ENCODE measurements around the gene TMEM158. TPM values are rescaled to one million over a fixed set of nuclear protein-coding genes. Genes with fewer than 3 reads are reported as not detected.
A peak's percentile ranks its signal among the peaks of the same experiment; 100 is the strongest.

The TMEM158 gene
- total RNA-seq, 1 experiment from 2014 or later, result 7.5 TPM

- no peaks in the 10 kb centered on the region for H3K79me2 ChIP-seq (ENCODE audit: low read depth)
- H3K27ac ChIP-seq, result no peak overlapping the region
- H3K4me1 ChIP-seq (replicated peaks; ENCODE audit: insufficient read depth), result peaks cover 25% of the 10 kb centered on the region
- H2AFZ ChIP-seq, result no peak overlapping the region
- TF ChIP-seq, protein P1, sequence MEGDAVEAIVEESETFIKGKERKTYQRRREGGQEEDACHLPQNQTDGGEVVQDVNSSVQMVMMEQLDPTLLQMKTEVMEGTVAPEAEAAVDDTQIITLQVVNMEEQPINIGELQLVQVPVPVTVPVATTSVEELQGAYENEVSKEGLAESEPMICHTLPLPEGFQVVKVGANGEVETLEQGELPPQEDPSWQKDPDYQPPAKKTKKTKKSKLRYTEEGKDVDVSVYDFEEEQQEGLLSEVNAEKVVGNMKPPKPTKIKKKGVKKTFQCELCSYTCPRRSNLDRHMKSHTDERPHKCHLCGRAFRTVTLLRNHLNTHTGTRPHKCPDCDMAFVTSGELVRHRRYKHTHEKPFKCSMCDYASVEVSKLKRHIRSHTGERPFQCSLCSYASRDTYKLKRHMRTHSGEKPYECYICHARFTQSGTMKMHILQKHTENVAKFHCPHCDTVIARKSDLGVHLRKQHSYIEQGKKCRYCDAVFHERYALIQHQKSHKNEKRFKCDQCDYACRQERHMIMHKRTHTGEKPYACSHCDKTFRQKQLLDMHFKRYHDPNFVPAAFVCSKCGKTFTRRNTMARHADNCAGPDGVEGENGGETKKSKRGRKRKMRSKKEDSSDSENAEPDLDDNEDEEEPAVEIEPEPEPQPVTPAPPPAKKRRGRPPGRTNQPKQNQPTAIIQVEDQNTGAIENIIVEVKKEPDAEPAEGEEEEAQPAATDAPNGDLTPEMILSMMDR (conservative IDR thresholded peaks at IDR 0.05), result no peak
- TF ChIP-seq EZH2 (IDR thresholded peaks at IDR 0.05; ENCODE audit: low read depth), result no peak
- H3K9me3 ChIP-seq (ENCODE audit: insufficient read depth, low read depth), result no peaks in the 10 kb centered on the region
- H3K36me3 ChIP-seq (ENCODE audit: low read depth), result no peaks in the 10 kb centered on the region
- no peak overlapping the region for H3K4me3 ChIP-seq
- intact Hi-C loops (cut with micrococcal nuclease; ENCODE audit: unreplicated experiment), result no loop called here
- no peaks in the 10 kb centered on the region for H4K20me1 ChIP-seq (ENCODE audit: insufficient read depth)
- H3K27me3 ChIP-seq (ENCODE audit: insufficient read depth, low read depth), result no peaks in the 10 kb centered on the region
- peaks cover 8% of the 10 kb centered on the region for H3F3A ChIP-seq (ENCODE audit: insufficient read depth, low read depth)
- peak; percentile 38 to 44 for DNase-seq
- POLR2A ChIA-PET (ENCODE audit: unreplicated experiment), result interaction anchor here (0.6 kb wide), 1 partner anchor 45 kb away, joined by 8 read pairs; no protein-coding TSS in a partner anchor
- CTCF ChIA-PET, result no interaction called here
- BruUV-seq (replicated peaks), result no TSS peak
- no peak overlapping the region for H3K4me2 ChIP-seq
- H3K9me2 ChIP-seq (ENCODE audit: insufficient read depth), result no peaks in the 10 kb centered on the region
Observed at GRCh38 chr3:45178183-45179023, 47.7 kb downstream of the TMEM158 start.

DNA sequence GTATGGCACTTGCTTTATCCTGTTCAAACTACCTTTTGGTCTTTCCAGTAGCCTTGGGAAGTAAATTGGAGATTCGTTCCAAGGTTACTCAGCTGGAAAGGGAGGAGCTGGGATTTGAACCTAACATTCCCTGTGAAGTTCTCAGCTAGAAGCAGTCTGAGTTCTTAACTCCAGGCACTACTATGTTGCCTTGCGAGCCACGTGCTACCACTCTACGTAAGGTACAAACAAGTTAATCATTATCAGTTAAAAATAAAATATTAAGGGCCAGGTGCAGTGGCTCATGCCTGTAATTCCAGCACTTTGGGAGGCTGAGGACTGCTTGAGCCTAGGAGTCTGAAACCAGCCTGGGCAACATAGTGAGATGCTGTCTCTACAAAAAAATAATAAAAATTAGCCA lies 49.2 kb downstream of the TMEM158 start:
- H3K4me1 ChIP-seq (replicated peaks; ENCODE audit: insufficient read depth), result peaks cover 12% of the 10 kb centered on the region
- BruUV-seq (replicated peaks), result no TSS peak
- TF ChIP-seq EZH2 (IDR thresholded peaks at IDR 0.05; ENCODE audit: low read depth), result no peak
- TF ChIP-seq, protein P1 (conservative IDR thresholded peaks at IDR 0.05), result no peak
- ChIA-PET CTCF (no interaction called here), POLR2A (ENCODE audit: unreplicated experiment) (no interaction called here)
- no peaks in the 10 kb centered on the region for H3K36me3 ChIP-seq (ENCODE audit: low read depth)
- H2AFZ ChIP-seq, result no peak overlapping the region
- no peak overlapping the region for H3K4me2 ChIP-seq
- no peaks in the 10 kb centered on the region for H3K27me3 ChIP-seq (ENCODE audit: insufficient read depth, low read depth)
- H3K79me2 ChIP-seq (ENCODE audit: low read depth), result no peaks in the 10 kb centered on the region
- intact Hi-C loops (cut with micrococcal nuclease; ENCODE audit: unreplicated experiment), result no loop called here
- no peak for DNase-seq
- H4K20me1 ChIP-seq (ENCODE audit: insufficient read depth), result no peaks in the 10 kb centered on the region
- no peaks in the 10 kb centered on the region for H3K9me2 ChIP-seq (ENCODE audit: insufficient read depth)
- H3K27ac ChIP-seq, result no peak overlapping the region
- H3K9me3 ChIP-seq (ENCODE audit: insufficient read depth, low read depth), result no peaks in the 10 kb centered on the region
- no peak overlapping the region for H3K4me3 ChIP-seq
- no peaks in the 10 kb centered on the region for H3F3A ChIP-seq (ENCODE audit: insufficient read depth, low read depth)

Other genes starting within 250 kb of the TMEM158 start
- gene CLEC3B, start 200.0 kb downstream of the TMEM158 start, total RNA-seq (2021), result not detected in 2 replicates
- 75.7 and 85.0 TPM in 2 replicates for gene CDCP1, start 79.9 kb downstream of the TMEM158 start, total RNA-seq (2021)
- 16.8 and 23.8 TPM in 2 replicates for gene LARS2, start 162.3 kb upstream of the TMEM158 start, total RNA-seq (2021)

Data from PC-9 (cell line).